Jurkat, Clone E6-1 (cell line): ENCODE measurements around the gene PHETA1. TPM values are rescaled to one million over a fixed set of nuclear protein-coding genes. Genes with fewer than 3 reads are reported as not detected.

Experiments used
- DNase-seq: peaks from one replicate; pipeline ENCODE4 v3.0.0-alpha.2; 2011; ENCODE audit warnings: low read depth, low spot score
- H3K4me3 ChIP-seq: 2 replicates; pipeline ENCODE4 v1.5.1; 2011; ENCODE audit warnings: mild to moderate bottlenecking, low read length, control low read depth, moderate library complexity
- polyA plus RNA-seq: library from polyadenylated mRNA; unstranded; fragments of >200 nt; gene quantifications from one replicate; pipeline ENCODE4 v1.2.1, GENCODE V29; 2012; ENCODE audit warnings: missing spikeins; ENCODE audit not compliant: insufficient read length, insufficient read depth

PHETA1 gene
- polyA plus RNA-seq, result 4.4 TPM

GRCh38 chr12:111368788-111369495 is at the start of gene PHETA1:
PHETA1 (minus strand) TSS chr12:111369095; CDS start chr12:111363427, 5,668 bp downstream.
- peak within 1 kb of the TSS; percentile 67 for H3K4me3 ChIP-seq

GRCh38 chr12:111418594-111418880 is 49.6 kb upstream of the PHETA1 start:
- H3K4me3 ChIP-seq, result no peak overlapping the region
- DNase-seq, result no peak

More at GRCh38 chr12:111368788-111369495, at the start of gene PHETA1:
- DNase-seq, result peak; percentile 29

- H3K4me3 ChIP-seq, result no peak overlapping the region
- DNase-seq, result no peak
Measured at GRCh38 chr12:111417784-111418593, 49.1 kb upstream of the PHETA1 start.

GRCh38 chr12:111417290-111417689 is 48.4 kb upstream of the PHETA1 start:
- H3K4me3 ChIP-seq, result no peak overlapping the region
- DNase-seq, result no peak

GRCh38 chr12:111414711-111415252 is 45.9 kb upstream of the PHETA1 start:
- no peak overlapping the region for H3K4me3 ChIP-seq
- no peak for DNase-seq

- DNase-seq, result no peak
- H3K4me3 ChIP-seq, result no peak overlapping the region
Measured at GRCh38 chr12:111413442-111414086, 44.7 kb upstream of the PHETA1 start.

GRCh38 chr12:111412830-111413441 is 44.0 kb upstream of the PHETA1 start:
- DNase-seq, result no peak
- H3K4me3 ChIP-seq, result no peak overlapping the region

- H3K4me3 ChIP-seq, result no peak overlapping the region
- DNase-seq, result no peak
Measured at GRCh38 chr12:111412007-111412829, 43.3 kb upstream of the PHETA1 start.

- H3K4me3 ChIP-seq, result no peak overlapping the region
- DNase-seq, result no peak
Measured at GRCh38 chr12:111411185-111411764, 42.4 kb upstream of the PHETA1 start.

GRCh38 chr12:111410431-111411184 is 41.7 kb upstream of the PHETA1 start:
- H3K4me3 ChIP-seq, result no peak overlapping the region
- DNase-seq, result no peak

- DNase-seq, result no peak
- H3K4me3 ChIP-seq, result no peak overlapping the region
Measured at GRCh38 chr12:111409780-111410430, 41.0 kb upstream of the PHETA1 start.

GRCh38 chr12:111409403-111409779 is 40.5 kb upstream of the PHETA1 start:
- no peak for DNase-seq
- no peak overlapping the region for H3K4me3 ChIP-seq

- H3K4me3 ChIP-seq, result no peak overlapping the region
- no peak for DNase-seq
Measured at GRCh38 chr12:111408686-111409402, 39.9 kb upstream of the PHETA1 start.

GRCh38 chr12:111408116-111408440 is 39.2 kb upstream of the PHETA1 start:
- no peak for DNase-seq

GRCh38 chr12:111407377-111408115 is 38.7 kb upstream of the PHETA1 start:
- DNase-seq, result no peak
- H3K4me3 ChIP-seq, result peak overlapping the region; percentile 90

More at GRCh38 chr12:111408116-111408440, 39.2 kb upstream of the PHETA1 start:
- H3K4me3 ChIP-seq, result no peak overlapping the region
